H4 (cell line): ENCODE data around the gene KLHL25. TPM values are rescaled to one million over a fixed set of nuclear protein-coding genes. Genes with fewer than 3 reads are reported as not detected.
A peak's percentile ranks its signal among the peaks of the same experiment; 100 is the strongest.

ENCODE experiments used
- DNase-seq: peaks from one replicate; pipeline ENCODE4 v3.0.0-alpha.2; 2015; ENCODE audit warnings: low spot score
- total RNA-seq: library from RNA; depleted of rRNA; stranded (reverse); fragments of >200 nt; shearing (Covaris generic); gene quantifications from 2 replicates; pipeline ENCODE4 v1.2.3, GENCODE V29; 2014

Gene KLHL25
- total RNA-seq, 1 experiment from 2014 or later, result 2.4 TPM

GRCh38 chr15:85748176-85748575, 46.5 kb downstream of the KLHL25 start:
- DNase-seq, result no peak

GRCh38 chr15:85746641-85747040, 48.1 kb downstream of the KLHL25 start:
- DNase-seq, result no peak

- no peak for DNase-seq
Observed at GRCh38 chr15:85745525-85746150, 49.1 kb downstream of the KLHL25 start.

- DNase-seq, result no peak
Observed at GRCh38 chr15:85745023-85745422, 49.7 kb downstream of the KLHL25 start.

- no peak for DNase-seq
Observed at GRCh38 chr15:85744579-85744978, 50.1 kb downstream of the KLHL25 start.

- DNase-seq, result no peak
Observed at GRCh38 chr15:85743392-85744055, 51.2 kb downstream of the KLHL25 start.

GRCh38 chr15:85742186-85742821, 52.4 kb downstream of the KLHL25 start:
- DNase-seq, result no peak

GRCh38 chr15:85741662-85742061, 53.1 kb downstream of the KLHL25 start:
- DNase-seq, result no peak

DNA sequence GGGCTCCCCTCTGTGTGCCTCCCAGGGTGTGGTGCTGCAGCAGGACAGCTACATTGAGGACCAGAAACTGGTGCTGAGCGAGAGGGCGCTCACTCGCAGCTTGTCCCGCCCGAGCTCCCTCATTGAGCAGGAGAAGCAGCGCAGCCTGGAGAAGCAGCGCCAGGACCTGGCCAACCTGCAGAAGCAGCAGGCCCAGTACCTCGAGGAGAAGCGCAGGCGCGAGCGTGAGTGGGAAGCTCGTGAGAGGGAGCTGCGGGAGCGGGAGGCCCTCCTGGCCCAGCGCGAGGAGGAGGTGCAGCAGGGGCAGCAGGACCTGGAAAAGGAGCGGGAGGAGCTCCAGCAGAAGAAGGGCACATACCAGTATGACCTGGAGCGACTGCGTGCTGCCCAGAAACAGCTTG, 53.7 kb downstream of the KLHL25 start:
- DNase-seq, result no peak

DNA sequence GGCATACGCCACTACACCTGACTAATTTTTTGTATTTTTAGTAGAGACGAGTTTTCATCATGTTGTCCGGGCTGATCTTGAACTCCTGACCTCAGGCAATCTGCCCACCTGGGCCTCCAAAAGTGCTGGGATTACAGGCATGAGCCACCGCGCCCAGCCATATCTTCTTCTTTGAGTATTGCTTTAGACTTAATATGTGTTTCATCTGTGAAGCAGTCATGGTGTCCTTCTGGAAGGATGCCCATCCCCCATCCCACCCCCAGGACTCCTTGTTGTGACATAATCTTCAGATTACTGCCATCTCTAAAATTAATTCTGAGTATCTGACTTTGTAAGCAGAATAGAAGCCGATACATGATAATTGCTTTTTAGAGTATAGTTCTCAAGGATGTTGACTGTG, 57.7 kb downstream of the KLHL25 start:
- no peak for DNase-seq

GRCh38 chr15:85733416-85733815, 61.3 kb downstream of the KLHL25 start:
- no peak for DNase-seq

DNA sequence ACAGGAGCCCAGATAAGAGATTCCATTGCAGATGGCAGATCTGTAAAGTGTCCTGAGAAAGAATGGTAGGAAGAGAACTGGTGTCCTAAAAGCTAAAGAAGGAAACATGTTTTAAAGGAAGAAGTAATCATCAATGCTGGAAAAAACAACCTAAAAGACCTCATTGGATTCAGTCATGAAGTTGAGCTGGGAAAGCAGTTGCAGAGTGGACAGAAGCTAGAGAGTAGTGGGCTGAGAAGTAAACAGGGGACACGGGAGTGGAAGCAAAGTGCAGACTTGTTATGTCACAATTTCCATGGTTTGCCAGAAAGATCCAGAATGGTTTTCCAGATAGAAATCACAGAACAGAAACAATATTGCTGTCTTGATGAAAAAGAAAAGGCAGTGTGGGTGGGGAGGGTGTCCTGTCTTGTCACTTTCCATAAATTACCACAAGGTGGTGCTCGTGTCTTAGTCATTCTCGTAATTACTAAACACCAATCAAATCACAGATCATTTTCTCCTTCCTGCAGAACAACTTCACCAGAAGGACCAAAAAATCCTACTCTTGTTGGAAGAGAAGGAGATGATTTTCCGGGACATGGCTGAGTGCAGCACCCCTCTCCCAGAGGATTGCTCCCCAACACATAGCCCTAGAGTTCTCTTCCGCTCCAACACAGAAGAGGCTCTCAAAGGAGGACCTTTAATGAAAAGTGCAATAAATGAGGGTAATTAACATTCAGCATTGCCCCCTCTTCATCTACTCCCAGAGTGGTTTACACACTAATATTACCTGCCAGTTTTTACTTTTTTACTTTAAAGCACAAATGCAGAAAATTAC, 64.5 kb downstream of the KLHL25 start:
- DNase-seq, result peak; percentile 57

GRCh38 chr15:85727068-85727467, 67.7 kb downstream of the KLHL25 start:
- no peak for DNase-seq

- DNase-seq, result no peak
Observed at GRCh38 chr15:85726454-85726853, 68.3 kb downstream of the KLHL25 start.

GRCh38 chr15:85725564-85725963, 69.2 kb downstream of the KLHL25 start:
- DNase-seq, result no peak

DNA sequence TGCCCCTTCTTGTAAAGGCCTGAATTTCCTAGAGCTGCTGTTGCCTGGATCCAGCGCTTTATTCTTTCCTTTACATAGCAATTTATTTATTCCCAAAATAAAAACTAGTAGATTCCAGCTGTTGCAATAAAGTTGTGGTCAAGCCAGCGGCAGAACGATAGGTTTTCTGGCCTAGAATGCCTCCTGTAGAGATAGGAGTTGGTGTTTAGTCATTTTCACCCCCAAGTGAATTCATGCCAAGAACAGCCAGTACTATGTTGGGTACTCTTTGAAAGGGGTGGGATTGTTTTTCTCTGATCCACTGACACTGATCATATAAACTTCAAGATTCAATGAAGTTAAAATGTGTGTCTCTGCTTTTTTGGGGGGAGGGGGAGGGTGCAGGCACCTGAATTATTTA, 69.7 kb downstream of the KLHL25 start:
- no peak for DNase-seq

GRCh38 chr15:85723960-85724945, 70.5 kb downstream of the KLHL25 start:
- no peak for DNase-seq

DNA sequence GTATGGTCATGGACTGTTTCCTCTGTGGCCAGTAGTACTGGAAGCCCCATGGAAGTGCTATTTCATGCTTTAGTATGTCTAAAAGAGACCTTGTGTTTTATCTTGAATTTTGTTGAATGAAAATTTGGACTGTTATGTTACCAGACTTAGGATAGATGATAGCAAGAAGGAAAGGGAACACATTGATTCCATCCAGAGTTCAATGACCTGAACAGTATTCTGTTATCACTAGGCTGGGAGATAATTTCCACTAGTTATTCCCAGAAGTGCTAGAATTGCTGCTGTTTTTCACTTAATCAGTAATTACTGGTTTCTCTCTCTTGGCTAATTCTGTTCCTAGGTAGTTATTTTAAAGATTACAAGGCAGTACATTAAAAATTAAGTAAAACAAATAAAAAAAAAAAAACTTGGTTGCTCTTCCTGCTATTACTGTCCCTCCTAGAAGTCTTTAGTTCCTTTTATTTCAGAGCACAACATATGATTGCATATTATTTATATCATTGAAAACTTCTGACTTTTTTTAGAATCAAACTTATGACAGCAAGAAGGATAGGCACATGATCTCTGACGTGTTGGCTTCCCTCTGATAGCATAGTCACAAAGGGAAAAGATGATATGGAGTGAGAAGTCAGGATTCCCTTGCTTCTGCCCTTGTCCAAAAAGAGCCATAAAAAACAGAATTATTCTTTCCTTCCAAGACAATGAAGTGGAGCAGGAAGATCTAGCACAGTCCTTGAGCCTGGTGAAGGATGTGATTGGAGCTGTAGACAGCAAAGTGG, 72.2 kb downstream of the KLHL25 start:
- DNase-seq, result no peak

GRCh38 chr15:85718981-85719380, 75.7 kb downstream of the KLHL25 start:
- DNase-seq, result no peak

GRCh38 chr15:85718271-85718971, 76.3 kb downstream of the KLHL25 start:
- no peak for DNase-seq
